ENCODE data around the gene NAALAD2.

DNA sequence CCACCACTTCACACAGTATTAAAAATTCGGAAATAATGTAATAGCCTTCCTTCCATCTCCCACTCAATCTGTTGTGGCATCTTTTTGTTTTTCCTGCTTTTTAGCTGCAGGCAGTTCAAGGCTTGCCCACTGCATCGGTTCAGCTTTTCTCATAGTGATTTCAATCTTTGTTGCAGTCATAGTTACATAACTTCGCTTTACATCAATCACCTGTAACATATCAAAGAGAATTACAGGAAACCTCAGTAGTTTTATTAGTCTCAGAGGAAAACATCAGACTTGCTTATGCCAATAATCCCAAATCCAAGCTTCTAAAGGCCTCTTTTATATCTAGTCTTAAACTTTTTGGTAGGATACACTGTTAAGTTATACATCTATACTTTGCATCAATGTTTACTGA lies 67.9 kb downstream of the NAALAD2 start:
- TF ChIP-seq EZH2 (IDR thresholded peaks at IDR 0.05; ENCODE audit: low read depth, unreplicated experiment) (no peak), NANOG (IDR thresholded peaks at IDR 0.05; ENCODE audit: borderline replicate concordance) (no peak), POLR2AphosphoS5 (IDR thresholded peaks at IDR 0.05; ENCODE audit: low read depth) (no peak), EZH2phosphoT487 (IDR thresholded peaks at IDR 0.05; ENCODE audit: unreplicated experiment) (no peak), ZNF114 (CRISPR knock-in tag; IDR thresholded peaks at IDR 0.05) (no peak), CREB1 (CRISPR knock-in tag; IDR thresholded peaks at IDR 0.05; ENCODE audit: low read depth) (no peak), JUNB (IDR thresholded peaks at IDR 0.05; ENCODE audit: unreplicated experiment) (no peak)
- TF ChIP-seq, protein P1, sequence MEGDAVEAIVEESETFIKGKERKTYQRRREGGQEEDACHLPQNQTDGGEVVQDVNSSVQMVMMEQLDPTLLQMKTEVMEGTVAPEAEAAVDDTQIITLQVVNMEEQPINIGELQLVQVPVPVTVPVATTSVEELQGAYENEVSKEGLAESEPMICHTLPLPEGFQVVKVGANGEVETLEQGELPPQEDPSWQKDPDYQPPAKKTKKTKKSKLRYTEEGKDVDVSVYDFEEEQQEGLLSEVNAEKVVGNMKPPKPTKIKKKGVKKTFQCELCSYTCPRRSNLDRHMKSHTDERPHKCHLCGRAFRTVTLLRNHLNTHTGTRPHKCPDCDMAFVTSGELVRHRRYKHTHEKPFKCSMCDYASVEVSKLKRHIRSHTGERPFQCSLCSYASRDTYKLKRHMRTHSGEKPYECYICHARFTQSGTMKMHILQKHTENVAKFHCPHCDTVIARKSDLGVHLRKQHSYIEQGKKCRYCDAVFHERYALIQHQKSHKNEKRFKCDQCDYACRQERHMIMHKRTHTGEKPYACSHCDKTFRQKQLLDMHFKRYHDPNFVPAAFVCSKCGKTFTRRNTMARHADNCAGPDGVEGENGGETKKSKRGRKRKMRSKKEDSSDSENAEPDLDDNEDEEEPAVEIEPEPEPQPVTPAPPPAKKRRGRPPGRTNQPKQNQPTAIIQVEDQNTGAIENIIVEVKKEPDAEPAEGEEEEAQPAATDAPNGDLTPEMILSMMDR (conservative IDR thresholded peaks at IDR 0.05; ENCODE audit: low read depth in 2 of 2), result no peak
- TF ChIP-seq, protein P2, sequence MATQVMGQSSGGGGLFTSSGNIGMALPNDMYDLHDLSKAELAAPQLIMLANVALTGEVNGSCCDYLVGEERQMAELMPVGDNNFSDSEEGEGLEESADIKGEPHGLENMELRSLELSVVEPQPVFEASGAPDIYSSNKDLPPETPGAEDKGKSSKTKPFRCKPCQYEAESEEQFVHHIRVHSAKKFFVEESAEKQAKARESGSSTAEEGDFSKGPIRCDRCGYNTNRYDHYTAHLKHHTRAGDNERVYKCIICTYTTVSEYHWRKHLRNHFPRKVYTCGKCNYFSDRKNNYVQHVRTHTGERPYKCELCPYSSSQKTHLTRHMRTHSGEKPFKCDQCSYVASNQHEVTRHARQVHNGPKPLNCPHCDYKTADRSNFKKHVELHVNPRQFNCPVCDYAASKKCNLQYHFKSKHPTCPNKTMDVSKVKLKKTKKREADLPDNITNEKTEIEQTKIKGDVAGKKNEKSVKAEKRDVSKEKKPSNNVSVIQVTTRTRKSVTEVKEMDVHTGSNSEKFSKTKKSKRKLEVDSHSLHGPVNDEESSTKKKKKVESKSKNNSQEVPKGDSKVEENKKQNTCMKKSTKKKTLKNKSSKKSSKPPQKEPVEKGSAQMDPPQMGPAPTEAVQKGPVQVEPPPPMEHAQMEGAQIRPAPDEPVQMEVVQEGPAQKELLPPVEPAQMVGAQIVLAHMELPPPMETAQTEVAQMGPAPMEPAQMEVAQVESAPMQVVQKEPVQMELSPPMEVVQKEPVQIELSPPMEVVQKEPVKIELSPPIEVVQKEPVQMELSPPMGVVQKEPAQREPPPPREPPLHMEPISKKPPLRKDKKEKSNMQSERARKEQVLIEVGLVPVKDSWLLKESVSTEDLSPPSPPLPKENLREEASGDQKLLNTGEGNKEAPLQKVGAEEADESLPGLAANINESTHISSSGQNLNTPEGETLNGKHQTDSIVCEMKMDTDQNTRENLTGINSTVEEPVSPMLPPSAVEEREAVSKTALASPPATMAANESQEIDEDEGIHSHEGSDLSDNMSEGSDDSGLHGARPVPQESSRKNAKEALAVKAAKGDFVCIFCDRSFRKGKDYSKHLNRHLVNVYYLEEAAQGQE (IDR thresholded peaks at IDR 0.05; ENCODE audit: unreplicated experiment), result no peak
